ENCODE measurements around the gene RNF141. TPM values are rescaled to one million over a fixed set of nuclear protein-coding genes. Genes with fewer than 3 reads are reported as not detected.

The RNF141 gene
- total RNA-seq, 1 donor from 2014 or later = 41.9 TPM

DNA sequence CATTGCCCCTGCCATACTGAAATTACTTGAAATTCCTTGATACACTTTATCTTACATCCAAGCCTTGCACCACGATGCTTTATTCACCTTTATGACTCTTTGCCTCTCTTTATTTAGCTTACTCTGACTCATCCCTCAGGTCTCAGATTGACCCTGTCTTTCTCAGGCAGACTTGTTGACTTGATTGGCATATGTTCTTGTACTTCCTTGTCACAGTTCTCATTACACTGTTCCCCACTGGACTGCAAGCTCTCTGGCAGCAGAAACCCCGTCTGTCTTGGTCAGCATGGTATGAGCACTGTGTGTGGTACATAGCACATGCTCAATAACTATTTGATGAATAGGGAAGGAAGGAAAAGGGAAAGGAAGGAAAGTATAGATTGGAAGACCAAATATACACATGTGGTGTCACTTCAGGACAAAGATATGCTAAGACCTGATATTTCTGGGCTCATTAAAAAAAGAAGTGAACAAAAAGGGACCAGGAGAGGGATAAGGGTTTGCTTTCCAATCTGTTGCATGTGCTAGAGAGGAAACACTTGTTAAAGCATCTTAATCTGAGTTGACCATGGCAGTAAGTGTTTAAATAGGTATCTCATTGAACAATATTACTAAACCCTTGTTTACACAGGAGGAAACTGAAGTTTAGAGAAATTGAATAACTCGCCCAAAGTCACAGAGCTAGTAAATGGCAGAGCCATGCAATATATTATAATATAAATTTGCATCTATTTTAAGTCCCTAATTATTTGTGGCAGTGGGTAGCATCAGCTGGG is 20.2 kb upstream of the RNF141 start:
- no peak for DNase-seq

DNA sequence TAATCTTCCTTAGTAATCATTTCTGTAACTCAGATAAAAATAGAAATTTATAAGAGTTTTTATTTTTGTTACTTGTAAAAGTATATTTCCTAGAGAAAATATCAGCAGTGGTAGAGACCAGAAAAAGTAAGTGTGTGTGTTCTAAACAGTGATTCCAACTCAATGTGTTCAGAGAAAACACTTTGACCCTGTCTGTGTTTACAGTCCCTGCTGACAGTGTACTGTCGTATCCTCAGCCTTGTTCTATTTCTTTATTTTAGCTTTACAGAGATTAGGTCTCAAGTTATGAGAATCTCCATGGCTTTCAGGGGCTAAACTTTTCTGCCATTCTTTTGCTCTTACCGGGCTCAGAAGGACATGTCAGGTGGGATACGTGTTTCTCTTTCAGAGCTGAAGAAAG is 17.3 kb upstream of the RNF141 start:
- no peak for DNase-seq

DNA sequence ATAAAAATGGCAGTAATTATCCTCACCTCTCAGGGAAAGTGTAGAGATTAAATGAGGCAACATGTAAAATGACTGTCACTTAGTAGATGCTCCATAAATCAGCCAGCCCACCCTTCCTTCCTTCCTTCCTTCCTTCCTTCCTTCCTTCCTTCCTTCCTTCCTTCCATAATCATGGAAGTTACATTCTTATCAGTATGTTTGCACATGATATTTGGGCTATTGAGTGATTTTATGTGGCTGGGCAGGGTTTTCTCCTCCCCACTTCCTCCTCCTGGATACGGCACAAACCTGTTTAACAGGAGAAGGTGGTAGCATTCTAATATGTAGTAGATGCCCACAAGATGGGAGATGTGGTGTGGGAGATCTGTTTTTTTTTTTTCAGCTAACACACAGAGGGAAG is 15.6 kb upstream of the RNF141 start:
- no peak for DNase-seq

DNA sequence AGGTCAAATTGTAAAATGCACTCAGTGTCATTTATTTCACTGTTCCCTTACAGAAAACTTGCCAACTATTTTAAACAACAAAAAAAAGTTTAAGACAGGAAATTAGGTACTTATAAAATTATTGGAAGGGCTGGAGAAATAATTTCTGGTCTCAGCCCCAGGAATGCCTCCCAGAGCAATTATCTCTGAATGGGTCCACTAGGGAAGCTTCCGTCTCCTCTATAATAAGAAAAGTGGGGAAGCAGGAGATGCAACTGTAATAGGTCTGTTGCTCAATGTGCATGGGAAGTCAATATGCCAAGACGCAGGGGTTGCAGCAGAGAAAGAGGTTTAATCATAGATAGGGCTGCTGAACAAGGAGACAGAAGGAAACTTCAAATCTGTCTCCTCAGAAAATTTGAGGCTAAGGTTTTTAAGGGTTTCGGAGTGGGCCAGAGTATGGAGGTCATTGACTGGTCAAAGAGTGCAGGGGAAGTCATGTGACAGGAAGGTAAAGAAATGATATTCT is 10.9 kb upstream of the RNF141 start:
- DNase-seq = no peak

DNA sequence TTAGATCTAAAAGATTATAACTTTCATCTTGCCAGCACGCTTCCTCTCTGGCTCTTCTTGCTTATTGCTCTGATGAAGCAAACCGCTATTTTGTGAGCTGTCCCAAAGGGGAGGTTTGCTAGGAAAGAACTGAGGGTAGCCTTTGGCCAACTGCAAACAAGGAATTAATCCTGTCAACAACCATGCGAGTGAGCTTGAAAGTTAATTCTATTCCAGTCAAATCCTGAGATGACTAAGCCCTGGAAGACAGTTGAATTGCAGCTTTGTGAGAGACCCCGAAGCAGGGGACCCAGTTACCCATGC is 10.3 kb upstream of the RNF141 start:
- no peak for DNase-seq

DNA sequence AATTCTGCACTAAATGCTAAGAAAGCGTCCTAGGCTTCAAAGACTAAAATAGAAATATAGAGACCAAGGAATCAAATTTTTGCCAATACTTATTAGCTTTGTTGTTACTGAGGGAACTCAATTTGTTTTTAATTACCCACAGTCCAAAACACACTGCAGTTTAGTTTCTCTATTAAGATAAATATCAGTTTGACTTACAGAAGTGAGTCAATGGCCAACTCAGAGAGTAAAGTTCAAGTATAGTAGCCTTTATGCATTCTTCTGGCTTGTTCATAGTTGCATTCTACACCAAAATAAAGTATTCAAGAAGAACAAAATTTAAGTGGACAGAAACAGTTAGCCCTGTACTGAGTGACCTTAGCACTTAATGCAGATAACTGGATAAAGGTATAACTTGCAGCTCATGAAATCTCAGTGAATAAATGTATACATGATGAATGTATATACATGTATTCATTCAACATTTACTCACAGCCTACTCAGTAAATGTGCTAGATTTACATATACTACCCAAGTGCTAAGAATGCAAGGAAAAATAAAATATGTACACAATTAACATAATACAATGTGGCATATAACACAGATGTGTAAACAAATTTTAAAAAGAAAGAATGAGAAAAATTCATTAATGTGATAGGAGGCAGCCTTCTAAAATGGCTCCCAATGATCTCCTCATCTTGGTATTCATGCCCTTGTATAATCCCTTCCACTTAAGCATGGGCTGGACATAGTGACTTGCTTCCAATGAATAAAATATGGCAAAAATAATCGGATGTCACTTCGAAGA is 9.7 kb upstream of the RNF141 start:
- DNase-seq = no peak

DNA sequence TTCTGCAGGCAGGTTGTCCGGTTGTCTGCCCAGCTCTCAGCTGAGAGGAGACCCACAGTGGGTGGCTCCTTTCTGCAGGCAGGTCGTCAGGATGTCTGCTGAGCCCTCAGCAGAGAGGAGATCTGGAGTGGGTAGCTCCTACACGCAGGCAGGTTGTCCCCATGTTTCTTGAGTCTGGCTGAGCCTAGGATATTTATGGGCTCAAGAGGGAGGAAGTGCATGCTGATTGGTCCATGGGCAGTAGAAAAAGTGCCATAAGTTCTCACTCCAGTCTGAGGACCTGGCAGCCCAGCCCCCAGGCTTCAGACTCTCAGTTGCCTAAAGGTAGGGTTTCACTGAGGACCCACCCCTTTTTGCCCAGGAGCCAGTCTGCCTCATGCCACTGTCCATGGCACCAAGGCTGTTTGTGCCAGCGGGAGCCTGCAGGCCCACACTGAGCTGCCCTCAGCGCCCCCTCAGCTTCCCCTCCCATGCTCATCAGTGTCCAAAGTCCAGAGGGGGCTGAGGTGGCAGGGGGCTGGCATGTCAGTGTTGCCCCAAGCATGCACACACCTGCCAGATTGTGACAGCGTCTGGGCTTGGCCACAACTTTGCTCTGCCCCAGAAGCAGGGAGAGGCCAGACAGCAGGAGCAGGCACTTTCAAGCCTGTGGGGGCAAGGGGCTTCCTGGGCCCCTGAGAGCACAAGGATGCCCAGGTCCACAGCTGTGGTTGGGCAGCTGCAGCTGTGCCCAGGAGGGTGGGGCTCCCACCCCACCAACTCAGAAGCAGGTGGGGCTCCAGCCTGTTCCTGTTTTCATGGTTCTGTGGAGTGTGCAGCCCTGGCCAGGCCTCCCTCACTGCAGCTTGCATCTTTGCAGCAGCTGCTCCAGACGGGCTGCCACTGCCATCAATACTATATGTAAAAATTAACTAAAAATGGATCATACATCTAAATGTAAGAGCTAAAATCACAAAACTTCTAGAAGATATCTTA is 3.8 kb upstream of the RNF141 start:
- peak; percentile 55 for DNase-seq

DNA sequence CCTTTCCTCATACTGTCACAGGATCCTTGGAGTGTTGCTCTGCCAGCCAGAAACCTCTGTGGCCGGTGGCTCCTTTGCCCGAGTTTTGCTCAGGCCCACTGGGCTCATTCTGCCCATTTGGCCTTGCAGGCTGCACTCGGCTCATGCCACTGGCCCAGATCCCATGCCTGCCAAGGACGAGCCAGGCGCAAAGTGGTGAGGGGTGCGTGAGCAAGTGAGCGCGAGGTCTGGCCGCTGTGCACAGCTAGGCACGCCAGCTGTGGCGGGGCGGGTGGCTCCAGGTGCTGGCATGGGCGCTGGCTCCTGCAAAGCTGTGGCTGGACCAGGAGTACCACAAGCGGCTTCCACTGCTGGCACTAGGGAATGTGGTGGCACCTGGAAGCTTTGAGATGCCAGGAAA is 2.8 kb upstream of the RNF141 start:
- DNase-seq = no peak

DNA sequence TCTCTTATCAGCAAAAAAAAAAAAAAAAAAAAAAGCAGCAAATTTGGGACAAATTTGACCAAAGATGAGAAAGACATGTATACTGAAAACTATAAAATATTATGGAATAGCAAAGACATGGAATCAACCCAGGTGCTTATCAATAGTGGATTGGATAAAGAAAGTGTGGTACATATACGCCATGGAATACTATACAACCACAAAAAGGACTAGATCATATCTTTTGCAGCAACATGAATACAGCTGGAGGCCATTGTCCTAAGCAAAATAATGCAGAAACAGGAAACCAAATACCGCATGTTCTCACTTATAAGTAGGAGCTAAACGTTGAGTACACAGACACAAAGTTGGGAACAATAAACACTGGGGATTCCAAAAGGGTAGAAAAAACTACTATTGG is 1.8 kb upstream of the RNF141 start:
- no peak for DNase-seq

DNA sequence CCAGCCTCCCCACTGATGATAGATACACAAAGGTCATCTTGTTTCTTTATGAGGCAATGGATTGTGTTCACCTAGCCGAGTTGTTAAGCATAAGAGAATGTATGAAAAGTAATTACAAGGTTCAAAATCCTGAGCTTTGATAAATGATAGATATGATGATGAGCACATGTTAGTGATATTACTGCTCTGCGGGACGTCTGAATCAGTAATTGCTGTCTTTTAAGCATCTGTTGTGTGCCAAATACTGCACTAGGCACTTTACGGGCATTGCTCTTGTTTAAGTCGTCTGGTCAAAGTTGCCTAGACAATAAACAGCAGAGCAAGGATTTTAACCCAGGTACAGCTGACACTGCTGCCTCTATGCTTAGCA is 559 bp upstream of the RNF141 start:
- no peak for DNase-seq

DNA sequence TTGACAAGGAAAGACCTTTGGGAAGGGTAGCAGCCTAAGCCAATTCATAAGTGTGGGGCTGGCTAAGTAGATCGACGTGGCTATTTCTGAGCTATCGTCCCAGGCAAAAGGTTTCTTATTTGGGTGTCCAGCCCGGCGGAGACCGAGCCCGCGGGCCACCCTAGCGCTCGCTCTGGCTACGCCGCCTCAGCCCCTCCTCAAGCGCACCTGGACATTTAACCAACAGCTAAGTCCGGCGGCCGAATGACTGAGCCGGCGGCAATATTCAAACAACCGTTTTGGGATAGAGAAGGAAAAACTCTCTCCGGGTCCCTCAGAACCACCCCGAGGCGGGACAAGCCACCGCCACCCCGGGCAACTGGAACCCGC is 457 bp downstream of the RNF141 start:
- DNase-seq = no peak

DNA sequence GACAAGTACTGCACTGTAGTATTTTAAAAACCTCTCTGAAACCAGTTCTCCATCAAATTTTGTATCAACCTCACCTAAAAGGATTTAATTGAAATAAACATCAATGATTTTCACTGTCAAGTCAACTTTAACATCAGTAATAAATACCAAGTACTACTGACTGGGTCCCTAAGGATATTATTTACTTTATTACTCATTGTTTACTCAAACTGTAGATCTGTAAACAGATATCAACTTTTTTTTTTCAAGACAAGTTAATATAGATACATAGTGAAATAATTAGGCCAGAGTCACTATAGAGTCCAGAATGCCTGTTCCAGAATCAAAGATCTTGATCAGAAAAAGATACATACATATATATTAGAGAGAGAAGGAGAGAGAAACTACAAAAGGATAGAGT is 1.6 kb downstream of the RNF141 start:
- DNase-seq = no peak

DNA sequence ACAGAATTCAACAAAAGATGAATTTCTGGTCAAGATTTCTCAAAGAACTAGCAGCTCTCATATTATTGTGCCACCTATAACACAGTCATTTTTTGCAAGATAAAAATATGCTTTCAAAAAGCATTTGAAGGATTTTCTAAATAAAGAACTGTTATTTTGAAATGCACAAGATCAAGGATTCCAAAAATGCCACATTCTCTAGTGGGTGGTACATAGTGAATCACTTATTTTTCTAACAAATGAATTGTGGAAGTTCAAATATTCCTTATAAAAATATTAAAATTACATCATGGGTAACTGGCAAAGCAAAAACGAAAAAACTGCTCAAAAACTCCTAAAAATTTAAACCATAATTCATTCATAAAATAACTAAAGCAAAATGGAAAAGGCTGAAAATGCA is 2.1 kb downstream of the RNF141 start:
- DNase-seq = no peak

DNA sequence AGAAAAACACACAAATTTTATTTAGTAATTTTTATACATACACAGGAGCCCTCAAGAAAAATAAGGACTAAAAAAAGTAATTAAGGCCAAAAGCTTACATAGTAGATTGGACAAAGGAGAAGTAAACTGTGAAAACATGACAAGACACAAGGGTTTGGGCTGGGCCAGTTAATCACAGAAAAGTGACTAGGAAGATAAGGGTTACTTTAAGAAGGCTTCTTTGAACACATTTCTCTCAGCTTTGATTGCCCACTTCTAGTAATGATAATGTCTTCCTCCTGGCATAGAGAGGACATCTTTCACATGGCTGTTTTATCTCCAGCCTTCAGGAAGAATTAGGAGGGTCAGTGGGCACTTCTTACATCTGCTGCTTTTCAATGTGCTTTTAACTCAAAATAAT is 3.4 kb downstream of the RNF141 start:
- no peak for DNase-seq

DNA sequence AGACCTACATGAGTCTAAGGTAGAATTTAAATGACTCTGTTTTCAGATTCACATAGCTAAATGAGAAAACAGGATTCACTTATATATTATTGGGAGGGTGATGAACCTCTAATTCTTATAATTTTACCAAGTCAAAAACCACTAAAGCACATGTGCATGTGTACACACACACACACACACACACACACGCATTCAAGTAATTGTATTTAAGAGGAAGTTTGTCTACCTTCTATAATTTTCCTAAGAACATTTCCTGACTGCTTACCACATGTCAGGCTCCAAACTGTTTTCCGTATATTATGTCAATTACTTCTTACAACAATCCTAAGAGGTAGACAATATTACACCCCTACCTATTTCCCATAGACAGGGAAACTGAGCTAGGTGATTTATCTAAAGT is 6.7 kb downstream of the RNF141 start:
- DNase-seq = no peak

DNA sequence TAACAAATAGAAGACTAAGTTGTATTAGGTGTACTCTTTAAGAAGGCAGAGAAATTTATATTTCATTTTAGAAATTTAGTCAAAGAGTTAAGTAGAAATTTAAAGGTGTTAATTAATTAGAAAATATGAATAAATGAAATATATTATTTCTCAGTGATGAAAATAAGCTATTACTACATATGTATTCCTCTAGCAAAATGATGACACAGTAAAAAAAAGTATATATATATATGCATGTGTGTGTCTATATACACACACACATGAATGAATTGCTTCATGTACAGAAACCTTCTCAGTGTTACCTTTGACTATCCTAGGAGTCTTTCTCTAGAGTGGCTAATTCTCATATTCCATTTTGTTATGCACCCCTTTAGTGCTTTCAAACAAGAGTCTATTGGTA is 7.7 kb downstream of the RNF141 start:
- DNase-seq = no peak

DNA sequence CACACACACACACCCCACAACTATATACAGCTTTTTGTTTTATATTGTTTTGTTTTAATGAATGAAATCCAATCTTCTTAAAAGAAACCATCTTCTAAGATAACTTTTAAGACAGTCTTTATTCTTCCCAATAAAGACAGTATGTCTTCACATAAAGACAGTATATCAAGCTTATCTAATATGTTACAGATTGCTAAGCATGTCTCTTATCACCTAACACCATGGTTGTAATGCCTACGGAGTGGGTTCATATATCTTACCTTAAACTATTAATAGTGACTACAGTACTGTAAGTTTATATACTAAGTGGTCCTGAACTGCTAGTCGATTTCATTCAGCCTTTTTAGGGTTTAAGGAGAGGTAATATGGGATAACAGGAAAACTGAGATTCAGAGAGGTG is 8.5 kb downstream of the RNF141 start:
- no peak for DNase-seq

DNA sequence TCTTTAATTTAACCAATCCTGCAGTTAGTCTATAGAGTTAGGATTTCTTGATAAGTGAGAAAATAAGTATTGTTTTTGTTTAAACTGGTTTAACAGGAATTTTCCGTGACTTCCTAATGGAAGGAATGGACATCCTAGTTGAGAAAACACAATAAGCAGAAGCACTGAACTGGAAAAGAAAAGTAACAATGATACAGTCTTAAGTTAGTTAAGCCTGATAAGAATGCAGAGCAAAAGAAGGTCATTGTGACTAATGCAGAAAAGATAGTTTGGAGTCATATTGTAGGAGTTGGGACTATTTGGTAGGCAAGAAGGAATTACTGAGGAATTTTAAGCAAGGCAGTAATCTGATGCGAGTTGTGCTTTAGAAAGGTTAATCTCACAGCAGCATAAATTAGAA is 11.7 kb downstream of the RNF141 start:
- no peak for DNase-seq

DNA sequence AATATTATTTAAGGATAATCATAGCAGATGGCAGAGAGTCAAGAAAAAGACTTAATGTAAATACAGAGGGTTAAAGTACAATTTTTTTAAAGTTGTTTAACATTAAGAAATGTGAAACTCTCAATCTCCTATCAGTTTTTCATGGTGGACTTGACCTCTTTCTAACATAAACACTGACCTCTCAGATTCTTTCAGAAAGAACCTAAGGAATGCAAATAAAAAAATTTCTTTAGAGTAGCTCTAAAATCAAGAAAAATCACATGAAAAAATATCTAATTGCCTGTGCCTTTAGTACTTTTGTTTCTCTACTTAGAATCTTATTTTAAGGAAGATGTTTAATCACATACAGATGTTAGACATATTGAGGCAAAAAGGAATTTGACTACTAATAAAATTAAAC is 12.9 kb downstream of the RNF141 start:
- DNase-seq = no peak

DNA sequence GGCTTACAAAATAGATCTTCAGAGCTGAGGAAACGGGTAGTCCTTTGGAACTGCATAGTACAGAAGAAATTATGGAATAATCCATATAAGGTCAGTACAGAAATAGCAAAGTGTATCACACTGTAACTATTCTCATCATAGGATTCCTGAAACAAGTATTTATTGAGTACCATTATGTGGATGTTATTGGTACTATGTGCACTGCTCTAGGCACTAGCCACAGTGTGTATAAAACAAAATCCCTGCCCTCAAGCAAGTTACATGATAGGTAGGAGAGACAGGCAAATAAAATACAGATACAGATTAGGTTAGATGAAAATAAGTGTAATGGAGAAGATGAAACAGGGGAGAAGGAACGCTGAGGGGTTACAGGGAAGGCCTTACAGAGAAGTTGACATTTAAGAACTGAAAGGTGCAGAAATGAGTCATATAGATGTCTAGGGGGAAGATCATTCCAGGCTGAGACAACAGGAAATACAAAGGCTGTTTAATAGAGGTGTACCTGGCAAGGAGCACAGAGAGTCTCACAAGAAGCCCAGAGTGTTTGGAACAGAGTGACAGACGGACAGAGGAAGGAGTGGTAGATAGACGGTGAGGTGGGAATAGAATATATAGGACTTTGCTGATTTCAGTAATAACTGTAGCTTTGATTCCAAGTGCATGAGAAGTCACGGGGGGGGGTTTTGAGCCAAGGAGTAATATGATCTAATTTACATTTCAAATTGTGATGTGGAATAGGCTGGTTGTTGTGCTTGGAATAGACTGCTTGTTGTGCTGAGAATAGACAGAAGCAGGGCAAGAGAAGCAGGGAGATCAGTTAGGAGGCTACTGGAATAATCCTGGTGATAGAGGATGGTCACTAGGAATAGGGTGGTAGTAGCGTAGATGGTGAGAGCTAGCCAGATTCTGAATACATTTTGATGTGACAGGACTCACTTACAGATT is 13.7 kb downstream of the RNF141 start:
- no peak for DNase-seq

DNA sequence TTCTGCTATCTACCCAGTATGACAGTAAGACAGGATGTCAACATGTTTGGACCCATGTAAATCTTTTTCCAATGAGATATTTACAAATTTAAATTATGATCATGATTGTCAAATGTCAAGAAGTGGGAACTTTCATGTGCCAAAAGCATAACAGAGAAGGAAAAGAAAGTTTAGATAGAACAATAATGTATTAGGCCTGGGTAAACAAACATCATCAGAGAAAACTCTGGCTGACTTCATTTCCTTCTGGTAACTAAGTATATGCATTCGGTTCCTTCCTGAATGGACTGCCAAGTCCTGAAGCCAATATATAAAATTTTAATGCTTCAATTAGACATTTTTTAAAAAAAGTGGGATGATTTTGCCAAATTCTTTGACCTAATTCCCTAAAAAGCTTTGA is 16.5 kb downstream of the RNF141 start:
- DNase-seq = no peak

DNA sequence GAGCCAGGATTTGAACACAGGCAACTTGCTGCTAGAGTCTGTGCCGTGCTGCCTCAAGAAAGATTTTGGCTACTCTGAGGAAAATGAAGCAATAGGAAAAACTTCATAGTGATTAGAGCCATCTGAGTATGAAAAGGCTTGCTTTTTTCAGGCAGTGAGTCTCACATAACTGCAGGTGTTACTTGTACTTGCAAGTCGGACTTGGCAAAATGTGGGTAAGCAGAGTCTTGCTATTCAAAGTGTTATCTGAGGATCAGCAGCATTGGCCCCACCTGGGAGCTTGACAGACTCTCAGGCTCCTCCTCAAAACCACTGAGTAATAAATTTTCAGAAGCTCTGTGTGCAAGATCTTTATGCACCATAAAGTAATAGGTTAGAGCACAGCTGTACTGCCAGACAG is 18.1 kb downstream of the RNF141 start:
- DNase-seq = no peak

Data from tongue (tissue), 2 donors.